GM23338 (cell line): Measurements from ENCODE around the gene DPP9. TPM values are rescaled to one million over a fixed set of nuclear protein-coding genes. Genes with fewer than 3 reads are reported as not detected.

Experiments used
- ATAC-seq: fragments of 200-7000 bp; cut with Tn5 transposase; 3 replicates; pipeline ENCODE4 v1.9.1; 2020
- DNase-seq: peaks from one replicate; pipeline ENCODE4 v3.0.0-alpha.2; 2015; ENCODE audit warnings: low spot score
- H2AFZ ChIP-seq: fragments of 200-600 bp; sonication (generic); 2 replicates; pipeline ENCODE4 v1.8.0; 2016; ENCODE audit warnings: antibody characterized with exemption, mild to moderate bottlenecking, moderate library complexity
- H3F3A ChIP-seq: fragments of 200-600 bp; sonication (generic); replicated peaks from 2 replicates; pipeline ENCODE4 v1.8.0; 2017; ENCODE audit warnings: antibody characterized with exemption, mixed run types, low read depth
- H3K27ac ChIP-seq: fragments of 200-600 bp; sonication (generic); 2 replicates; pipeline ENCODE4 v1.6.1; 2016; ENCODE audit warnings: low read depth
- H3K27me3 ChIP-seq: fragments of 200-600 bp; sonication (generic); 2 replicates; pipeline ENCODE4 v1.8.0; 2016; ENCODE audit warnings: mild to moderate bottlenecking, mixed run types, moderate library complexity; ENCODE audit not compliant: insufficient read depth
- H3K36me3 ChIP-seq: fragments of 200-600 bp; sonication (generic); 2 replicates; pipeline ENCODE4 v1.8.0; 2016; ENCODE audit warnings: mild to moderate bottlenecking; ENCODE audit not compliant: insufficient read depth
- H3K4me1 ChIP-seq: fragments of 200-600 bp; sonication (generic); 2 replicates; pipeline ENCODE4 v1.8.0; 2016; ENCODE audit warnings: mild to moderate bottlenecking, moderate library complexity; ENCODE audit not compliant: insufficient read depth
- H3K4me2 ChIP-seq: fragments of 200-600 bp; sonication (generic); 2 replicates; pipeline ENCODE4 v1.7.1; 2017; ENCODE audit warnings: mixed run types
- H3K4me3 ChIP-seq: fragments of 200-600 bp; sonication (generic); 2 replicates; pipeline ENCODE4 v1.6.1; 2016; ENCODE audit warnings: mixed run types
- H3K79me2 ChIP-seq: fragments of 200-600 bp; sonication (generic); replicated peaks from 2 replicates; pipeline ENCODE4 v1.8.0; 2017; ENCODE audit warnings: mild to moderate bottlenecking; ENCODE audit not compliant: insufficient read depth
- H3K9me2 ChIP-seq: fragments of 200-600 bp; sonication (generic); 2 replicates; pipeline ENCODE4 v1.8.0; 2017; ENCODE audit not compliant: insufficient read depth
- H4K20me1 ChIP-seq: fragments of 200-600 bp; sonication (generic); replicated peaks from 2 replicates; pipeline ENCODE4 v1.8.0; 2017; ENCODE audit warnings: mild to moderate bottlenecking; ENCODE audit not compliant: insufficient read depth
- H3K27ac Mint-ChIP-seq: 2 replicates; pipeline ENCODE4 v1.8.0; 2020; ENCODE audit warnings: inconsistent platforms, mild to moderate bottlenecking, moderate library complexity, mixed read lengths
- H3K27me3 Mint-ChIP-seq: 3 replicates; pipeline ENCODE4 v1.8.0; 2022; ENCODE audit warnings: low read depth, mild to moderate bottlenecking, moderate library complexity, mixed read lengths, inconsistent platforms; ENCODE audit not compliant: insufficient read depth, poor library complexity
- H3K36me3 Mint-ChIP-seq: 3 replicates; pipeline ENCODE4 v1.8.0; 2021; ENCODE audit warnings: low read depth, mild to moderate bottlenecking, inconsistent platforms, moderate library complexity, mixed read lengths
- H3K4me1 Mint-ChIP-seq: 3 replicates; pipeline ENCODE4 v1.8.0; 2020; ENCODE audit warnings: mild to moderate bottlenecking, inconsistent platforms, mixed read lengths
- H3K4me3 Mint-ChIP-seq: 3 replicates; pipeline ENCODE4 v1.8.0; 2021; ENCODE audit warnings: moderate library complexity, mild to moderate bottlenecking, inconsistent platforms, mixed read lengths
- H3K9me3 Mint-ChIP-seq: 3 replicates; pipeline ENCODE4 v1.8.0; 2020; ENCODE audit warnings: moderate library complexity, mild to moderate bottlenecking, inconsistent platforms, mixed read lengths
- CREB1 ChIP-seq: fragments of 250-450 bp; sonication (Bioruptor Pico); IDR thresholded peaks from 2 replicates; pipeline ENCODE4 v1.5.0; 2020; ENCODE audit warnings: low read depth, mild to moderate bottlenecking, moderate library complexity
- EZH2 ChIP-seq: fragments of 200-600 bp; sonication (generic); IDR thresholded peaks from one replicate; pipeline ENCODE4 v1.8.0; 2017; ENCODE audit warnings: antibody characterized with exemption, mild to moderate bottlenecking, low read depth; ENCODE audit not compliant: unreplicated experiment
- EZH2phosphoT487 ChIP-seq: fragments of 200-600 bp; sonication (generic); IDR thresholded peaks from one replicate; pipeline ENCODE4 v1.8.1; 2018; ENCODE audit warnings: antibody characterized with exemption; ENCODE audit not compliant: unreplicated experiment
- JUNB ChIP-seq: IDR thresholded peaks from one replicate; pipeline ENCODE4 v1.6.1; 2016; ENCODE audit warnings: antibody characterized with exemption; ENCODE audit not compliant: unreplicated experiment
- NANOG ChIP-seq: IDR thresholded peaks from 2 replicates; pipeline ENCODE4 v1.6.1; 2016; ENCODE audit warnings: antibody characterized with exemption, borderline replicate concordance
- POLR2AphosphoS5 ChIP-seq: IDR thresholded peaks from 2 replicates; pipeline ENCODE4 v1.6.1; 2016; ENCODE audit warnings: antibody characterized with exemption, low read depth
- REST ChIP-seq: IDR thresholded peaks from one replicate; pipeline ENCODE4 v1.6.1; 2018; ENCODE audit warnings: antibody characterized with exemption; ENCODE audit not compliant: unreplicated experiment
- STAT1 ChIP-seq: IDR thresholded peaks from one replicate; pipeline ENCODE4 v1.6.1; 2016; ENCODE audit warnings: antibody characterized with exemption; ENCODE audit not compliant: unreplicated experiment
- ZNF114 ChIP-seq: fragments of 250-450 bp; sonication (Bioruptor Pico); IDR thresholded peaks from 2 replicates; pipeline ENCODE4 v1.5.0; 2020; ENCODE audit warnings: mild to moderate bottlenecking, moderate library complexity
- ZNF331 ChIP-seq: fragments of 250-450 bp; sonication (Bioruptor Pico); IDR thresholded peaks from 2 replicates; pipeline ENCODE4 v1.5.0; 2020; ENCODE audit warnings: low read depth, mild to moderate bottlenecking, moderate library complexity
- polyA plus RNA-seq: library from polyadenylated mRNA; unstranded; fragments of >200 nt; fragmentation: Nextera tagmentation; extraction: Ambion mirVana; gene quantifications from 2 replicates; pipeline ENCODE4 v1.2.1, GENCODE V29; 2016
- total RNA-seq: library from RNA; depleted of rRNA; stranded (reverse); fragments of >200 nt; shearing (Covaris generic); gene quantifications from 2 replicates; pipeline ENCODE4 v1.2.3, GENCODE V29; 2014
- TF ChIP-seq, protein P1 (sequence below), 2 experiments: fragments of 200-600 bp in 1 of 2; sonication (generic) in 1 of 2; conservative IDR thresholded peaks; 2 replicates each; pipeline versions ENCODE4 v1.5.1 to v1.6.1; 2016 to 2017; ENCODE audit warnings: antibody characterized with exemption in 2 of 2, low read depth in 2 of 2, mild to moderate bottlenecking in 2 of 2, moderate library complexity in 1 of 2
- TF ChIP-seq, protein P2 (sequence below): fragments of 250-450 bp; sonication (Bioruptor Pico); IDR thresholded peaks from 2 replicates; pipeline ENCODE4 v1.5.0; 2020; ENCODE audit warnings: mild to moderate bottlenecking, moderate library complexity

DPP9 gene
- total and polyA plus RNA-seq, 2 experiments from 2014 or later = 19.5 to 49.2 TPM

GRCh38 chr19:4690361-4690760 is 33.3 kb downstream of the DPP9 start (continued):
- TF ChIP-seq JUNB = no peak
- TF ChIP-seq EZH2phosphoT487 = no peak
- TF ChIP-seq NANOG = no peak
- TF ChIP-seq ZNF331 (CRISPR knock-in tag) = no peak
- no peak for TF ChIP-seq STAT1
- no peak for TF ChIP-seq ZNF114 (CRISPR knock-in tag)
- TF ChIP-seq, protein P1, sequence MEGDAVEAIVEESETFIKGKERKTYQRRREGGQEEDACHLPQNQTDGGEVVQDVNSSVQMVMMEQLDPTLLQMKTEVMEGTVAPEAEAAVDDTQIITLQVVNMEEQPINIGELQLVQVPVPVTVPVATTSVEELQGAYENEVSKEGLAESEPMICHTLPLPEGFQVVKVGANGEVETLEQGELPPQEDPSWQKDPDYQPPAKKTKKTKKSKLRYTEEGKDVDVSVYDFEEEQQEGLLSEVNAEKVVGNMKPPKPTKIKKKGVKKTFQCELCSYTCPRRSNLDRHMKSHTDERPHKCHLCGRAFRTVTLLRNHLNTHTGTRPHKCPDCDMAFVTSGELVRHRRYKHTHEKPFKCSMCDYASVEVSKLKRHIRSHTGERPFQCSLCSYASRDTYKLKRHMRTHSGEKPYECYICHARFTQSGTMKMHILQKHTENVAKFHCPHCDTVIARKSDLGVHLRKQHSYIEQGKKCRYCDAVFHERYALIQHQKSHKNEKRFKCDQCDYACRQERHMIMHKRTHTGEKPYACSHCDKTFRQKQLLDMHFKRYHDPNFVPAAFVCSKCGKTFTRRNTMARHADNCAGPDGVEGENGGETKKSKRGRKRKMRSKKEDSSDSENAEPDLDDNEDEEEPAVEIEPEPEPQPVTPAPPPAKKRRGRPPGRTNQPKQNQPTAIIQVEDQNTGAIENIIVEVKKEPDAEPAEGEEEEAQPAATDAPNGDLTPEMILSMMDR (conservative IDR thresholded peaks at IDR 0.05; ENCODE audit: low read depth in 2 of 2) = no peak
- TF ChIP-seq EZH2 = no peak

DNA sequence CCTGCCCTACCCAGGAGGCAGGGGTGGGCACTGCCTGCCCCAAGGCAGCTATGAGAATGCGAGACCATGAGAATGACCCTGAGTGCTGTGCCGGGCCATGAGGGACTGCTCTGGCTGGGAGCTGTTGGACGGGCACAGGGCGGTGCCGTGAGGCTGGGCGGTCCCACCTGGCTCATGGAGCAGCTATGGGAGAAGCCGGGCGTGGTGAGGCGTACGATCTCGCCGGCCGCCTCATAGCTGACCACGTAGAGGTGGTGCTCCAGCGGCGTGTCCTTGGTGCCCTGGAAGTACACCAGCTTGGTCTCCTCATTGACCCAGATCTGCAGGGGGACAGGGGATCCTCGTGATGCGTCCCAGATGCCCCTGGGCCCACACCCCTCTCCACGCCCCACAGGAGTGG is 34.2 kb downstream of the DPP9 start:
- no peak overlapping the region for H3K27ac ChIP-seq
- H3K27ac Mint-ChIP-seq = no peak overlapping the region
- H3K4me1 Mint-ChIP-seq = no peaks in the 10 kb centered on the region
- no peak overlapping the region for H3K4me3 Mint-ChIP-seq
- H3K27me3 ChIP-seq = no peaks in the 10 kb centered on the region
- H3K9me2 ChIP-seq = no peaks in the 10 kb centered on the region
- H2AFZ ChIP-seq = no peak overlapping the region
- no peak overlapping the region for H3K4me3 ChIP-seq
- DNase-seq (no peak), ATAC-seq (no peak)
- H3K36me3 ChIP-seq = peaks cover 6% of the 10 kb centered on the region
- no peaks in the 10 kb centered on the region for H3K79me2 ChIP-seq
- H3K36me3 Mint-ChIP-seq = peaks cover 33% of the 10 kb centered on the region
- peaks cover 10% of the 10 kb centered on the region for H3K27me3 Mint-ChIP-seq
- no peaks in the 10 kb centered on the region for H3F3A ChIP-seq
- no peaks in the 10 kb centered on the region for H3K4me1 ChIP-seq
- TF ChIP-seq CREB1 (CRISPR knock-in tag) = no peak
- TF ChIP-seq REST = no peak
- TF ChIP-seq ZNF114 (CRISPR knock-in tag) = no peak
- no peak for TF ChIP-seq EZH2
- TF ChIP-seq, protein P2, sequence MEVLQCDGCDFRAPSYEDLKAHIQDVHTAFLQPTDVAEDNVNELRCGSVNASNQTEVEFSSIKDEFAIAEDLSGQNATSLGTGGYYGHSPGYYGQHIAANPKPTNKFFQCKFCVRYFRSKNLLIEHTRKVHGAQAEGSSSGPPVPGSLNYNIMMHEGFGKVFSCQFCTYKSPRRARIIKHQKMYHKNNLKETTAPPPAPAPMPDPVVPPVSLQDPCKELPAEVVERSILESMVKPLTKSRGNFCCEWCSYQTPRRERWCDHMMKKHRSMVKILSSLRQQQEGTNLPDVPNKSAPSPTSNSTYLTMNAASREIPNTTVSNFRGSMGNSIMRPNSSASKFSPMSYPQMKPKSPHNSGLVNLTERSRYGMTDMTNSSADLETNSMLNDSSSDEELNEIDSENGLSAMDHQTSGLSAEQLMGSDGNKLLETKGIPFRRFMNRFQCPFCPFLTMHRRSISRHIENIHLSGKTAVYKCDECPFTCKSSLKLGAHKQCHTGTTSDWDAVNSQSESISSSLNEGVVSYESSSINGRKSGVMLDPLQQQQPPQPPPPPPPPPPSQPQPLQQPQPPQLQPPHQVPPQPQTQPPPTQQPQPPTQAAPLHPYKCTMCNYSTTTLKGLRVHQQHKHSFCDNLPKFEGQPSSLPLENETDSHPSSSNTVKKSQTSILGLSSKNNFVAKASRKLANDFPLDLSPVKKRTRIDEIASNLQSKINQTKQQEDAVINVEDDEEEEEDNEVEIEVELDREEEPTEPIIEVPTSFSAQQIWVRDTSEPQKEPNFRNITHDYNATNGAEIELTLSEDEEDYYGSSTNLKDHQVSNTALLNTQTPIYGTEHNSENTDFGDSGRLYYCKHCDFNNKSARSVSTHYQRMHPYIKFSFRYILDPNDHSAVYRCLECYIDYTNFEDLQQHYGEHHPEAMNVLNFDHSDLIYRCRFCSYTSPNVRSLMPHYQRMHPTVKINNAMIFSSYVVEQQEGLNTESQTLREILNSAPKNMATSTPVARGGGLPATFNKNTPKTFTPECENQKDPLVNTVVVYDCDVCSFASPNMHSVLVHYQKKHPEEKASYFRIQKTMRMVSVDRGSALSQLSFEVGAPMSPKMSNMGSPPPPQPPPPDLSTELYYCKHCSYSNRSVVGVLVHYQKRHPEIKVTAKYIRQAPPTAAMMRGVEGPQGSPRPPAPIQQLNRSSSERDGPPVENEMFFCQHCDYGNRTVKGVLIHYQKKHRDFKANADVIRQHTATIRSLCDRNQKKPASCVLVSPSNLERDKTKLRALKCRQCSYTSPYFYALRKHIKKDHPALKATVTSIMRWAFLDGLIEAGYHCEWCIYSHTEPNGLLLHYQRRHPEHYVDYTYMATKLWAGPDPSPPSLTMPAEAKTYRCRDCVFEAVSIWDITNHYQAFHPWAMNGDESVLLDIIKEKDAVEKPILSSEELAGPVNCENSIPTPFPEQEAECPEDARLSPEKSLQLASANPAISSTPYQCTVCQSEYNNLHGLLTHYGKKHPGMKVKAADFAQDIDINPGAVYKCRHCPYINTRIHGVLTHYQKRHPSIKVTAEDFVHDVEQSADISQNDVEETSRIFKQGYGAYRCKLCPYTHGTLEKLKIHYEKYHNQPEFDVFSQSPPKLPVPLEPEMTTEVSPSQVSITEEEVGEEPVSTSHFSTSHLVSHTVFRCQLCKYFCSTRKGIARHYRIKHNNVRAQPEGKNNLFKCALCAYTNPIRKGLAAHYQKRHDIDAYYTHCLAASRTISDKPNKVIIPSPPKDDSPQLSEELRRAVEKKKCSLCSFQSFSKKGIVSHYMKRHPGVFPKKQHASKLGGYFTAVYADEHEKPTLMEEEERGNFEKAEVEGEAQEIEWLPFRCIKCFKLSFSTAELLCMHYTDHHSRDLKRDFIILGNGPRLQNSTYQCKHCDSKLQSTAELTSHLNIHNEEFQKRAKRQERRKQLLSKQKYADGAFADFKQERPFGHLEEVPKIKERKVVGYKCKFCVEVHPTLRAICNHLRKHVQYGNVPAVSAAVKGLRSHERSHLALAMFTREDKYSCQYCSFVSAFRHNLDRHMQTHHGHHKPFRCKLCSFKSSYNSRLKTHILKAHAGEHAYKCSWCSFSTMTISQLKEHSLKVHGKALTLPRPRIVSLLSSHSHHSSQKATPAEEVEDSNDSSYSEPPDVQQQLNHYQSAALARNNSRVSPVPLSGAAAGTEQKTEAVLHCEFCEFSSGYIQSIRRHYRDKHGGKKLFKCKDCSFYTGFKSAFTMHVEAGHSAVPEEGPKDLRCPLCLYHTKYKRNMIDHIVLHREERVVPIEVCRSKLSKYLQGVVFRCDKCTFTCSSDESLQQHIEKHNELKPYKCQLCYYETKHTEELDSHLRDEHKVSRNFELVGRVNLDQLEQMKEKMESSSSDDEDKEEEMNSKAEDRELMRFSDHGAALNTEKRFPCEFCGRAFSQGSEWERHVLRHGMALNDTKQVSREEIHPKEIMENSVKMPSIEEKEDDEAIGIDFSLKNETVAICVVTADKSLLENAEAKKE (CRISPR knock-in tag) = no peak
- TF ChIP-seq ZNF331 (CRISPR knock-in tag) = no peak
- TF ChIP-seq JUNB = no peak
- no peak for TF ChIP-seq POLR2AphosphoS5
- TF ChIP-seq NANOG = no peak
- no peaks in the 10 kb centered on the region for H3K9me3 Mint-ChIP-seq
- H3K4me2 ChIP-seq = no peak overlapping the region
- H4K20me1 ChIP-seq = no peaks in the 10 kb centered on the region
